ENCODE data around the gene PAK5. TPM values are rescaled to one million over a fixed set of nuclear protein-coding genes. Genes with fewer than 3 reads are reported as not detected.

PAK5 gene
- polyA plus RNA-seq, 1 donor (not counting 4 experiments of a cell fraction or from before 2014, with no cell fraction given) = not detected

DNA sequence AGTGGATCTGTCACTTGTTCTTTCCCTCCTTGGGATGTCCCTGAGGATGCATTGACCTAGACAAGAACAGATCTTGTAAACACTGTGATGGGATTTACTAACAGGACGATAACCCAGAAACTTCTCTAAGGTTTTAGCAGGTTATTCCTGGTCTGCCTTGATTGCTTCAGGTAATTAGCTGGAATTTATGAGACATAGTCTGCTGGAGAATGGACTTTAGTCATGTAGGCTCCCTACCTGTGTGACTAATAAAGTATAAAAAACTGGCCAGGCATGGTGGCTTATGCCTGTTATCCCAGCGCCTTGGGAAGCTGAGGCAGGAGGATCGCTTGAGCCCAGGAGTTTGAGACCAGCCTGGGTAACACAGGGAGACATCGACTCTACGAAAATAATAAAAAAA is 96.1 kb downstream of the PAK5 start:
- H3K9ac ChIP-seq (ENCODE audit: control insufficient read depth, extremely low read depth, insufficient read depth, low read length) = no peak overlapping the region
- no peak overlapping the region for H3K27ac ChIP-seq (ENCODE audit: control insufficient read depth, insufficient read depth, low read length)
- H3K9me1 ChIP-seq (ENCODE audit: control insufficient read depth, extremely low read depth, insufficient read depth, low read length) = no peaks in the 10 kb centered on the region
- H4K20me1 ChIP-seq (ENCODE audit: control insufficient read depth, extremely low read depth, insufficient read depth, low read length) = no peaks in the 10 kb centered on the region
- no peak for TF ChIP-seq CTCF (optimal IDR thresholded peaks at IDR 0.05 in 1 of 3, IDR thresholded peaks at IDR 0.05 in 1 of 3, conservative IDR thresholded peaks at IDR 0.05 in 1 of 3; ENCODE audit: extremely low read depth in 1 of 3, insufficient read depth in 2 of 3, low read length in 3 of 3)
- H3K36me3 ChIP-seq (ENCODE audit: control insufficient read depth in 2 of 2, extremely low read depth in 1 of 2, insufficient read depth in 2 of 2, low read length in 2 of 2) = no peaks in the 10 kb centered on the region
- H3K4me2 ChIP-seq (ENCODE audit: control insufficient read depth, extremely low read depth, insufficient read depth, low read depth, low read length) = no peak overlapping the region
- DNase-seq (ENCODE audit: low read depth, low spot score) (no peak), FAIRE-seq (no peak)
- no peaks in the 10 kb centered on the region for H3K27me3 ChIP-seq (ENCODE audit: control insufficient read depth, extremely low read depth, insufficient read depth, low read length)
- H3K79me2 ChIP-seq (ENCODE audit: control insufficient read depth, insufficient read depth, low read length) = no peaks in the 10 kb centered on the region
- H2AFZ ChIP-seq (ENCODE audit: control insufficient read depth, low read length) = no peak overlapping the region
- H3K9me3 ChIP-seq (ENCODE audit: control insufficient read depth, low read depth, low read length) = no peaks in the 10 kb centered on the region
- H3K4me1 ChIP-seq (ENCODE audit: control insufficient read depth, extremely low read depth, insufficient read depth, low read length) = no peaks in the 10 kb centered on the region
- H3K4me3 ChIP-seq (ENCODE audit: control insufficient read depth in 2 of 3, extremely low read depth in 1 of 3, insufficient read depth in 2 of 3, low read depth in 1 of 3, low read length in 3 of 3) = no peak overlapping the region
- dilution Hi-C loops (cut with MboI; ENCODE audit: extremely low pct_ligation_motif_present, low sequenced_read_pairs) = no loop called here

DNA sequence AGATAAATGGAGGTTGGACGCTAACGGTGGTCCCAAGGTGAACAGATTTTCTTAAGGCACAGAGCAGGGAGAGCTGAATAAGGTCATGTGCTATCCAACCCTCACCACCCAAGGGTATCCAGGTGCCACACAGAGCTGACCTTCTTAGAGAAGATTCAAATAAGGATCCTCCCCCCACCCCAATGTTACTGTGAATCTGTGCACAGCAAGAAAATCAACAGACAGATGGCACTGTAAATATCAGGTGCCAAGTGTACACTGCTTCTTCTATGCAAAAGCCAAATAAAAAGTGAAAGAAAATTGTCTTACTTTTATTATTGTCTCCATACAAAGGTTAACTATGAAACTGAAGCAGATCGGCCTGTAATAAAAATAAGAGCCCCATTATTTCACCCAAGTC is 96.9 kb downstream of the PAK5 start:
- Histone ChIP-seq H3K9me1 (ENCODE audit: control insufficient read depth, extremely low read depth, insufficient read depth, low read length) (no peaks in the 10 kb centered on the region), H3K36me3 (ENCODE audit: control insufficient read depth in 2 of 2, extremely low read depth in 1 of 2, insufficient read depth in 2 of 2, low read length in 2 of 2) (no peaks in the 10 kb centered on the region), H3K27me3 (ENCODE audit: control insufficient read depth, extremely low read depth, insufficient read depth, low read length) (no peaks in the 10 kb centered on the region), H3K4me1 (ENCODE audit: control insufficient read depth, extremely low read depth, insufficient read depth, low read length) (no peaks in the 10 kb centered on the region), H3K9ac (ENCODE audit: control insufficient read depth, extremely low read depth, insufficient read depth, low read length) (no peak overlapping the region), H2AFZ (ENCODE audit: control insufficient read depth, low read length) (no peak overlapping the region), H3K27ac (ENCODE audit: control insufficient read depth, insufficient read depth, low read length) (no peak overlapping the region), H3K9me3 (ENCODE audit: control insufficient read depth, low read depth, low read length) (no peaks in the 10 kb centered on the region), H3K79me2 (ENCODE audit: control insufficient read depth, insufficient read depth, low read length) (no peaks in the 10 kb centered on the region), H4K20me1 (ENCODE audit: control insufficient read depth, extremely low read depth, insufficient read depth, low read length) (no peaks in the 10 kb centered on the region), H3K4me3 (ENCODE audit: control insufficient read depth in 2 of 3, extremely low read depth in 1 of 3, insufficient read depth in 2 of 3, low read depth in 1 of 3, low read length in 3 of 3) (no peak overlapping the region), H3K4me2 (ENCODE audit: control insufficient read depth, extremely low read depth, insufficient read depth, low read depth, low read length) (no peak overlapping the region)
- TF ChIP-seq EZH2 (IDR thresholded peaks at IDR 0.05; ENCODE audit: low read length) (no peak), CTCF (optimal IDR thresholded peaks at IDR 0.05 in 1 of 3, IDR thresholded peaks at IDR 0.05 in 1 of 3, conservative IDR thresholded peaks at IDR 0.05 in 1 of 3; ENCODE audit: extremely low read depth in 1 of 3, insufficient read depth in 2 of 3, low read length in 3 of 3) (no peak)
- DNase-seq (ENCODE audit: low read depth, low spot score) (no peak), FAIRE-seq (no peak)
- dilution Hi-C loops (cut with MboI; ENCODE audit: extremely low pct_ligation_motif_present, low sequenced_read_pairs) = no loop called here
